ENCODE data around the gene VSIR. TPM values are rescaled to one million over a fixed set of nuclear protein-coding genes. Genes with fewer than 3 reads are reported as not detected.
A peak's percentile ranks its signal among the peaks of the same experiment; 100 is the strongest.

Gene VSIR
- total RNA-seq, 2 donors from 2014 or later = 41.2 to 42.8 TPM

- DNase-seq = no peak
- Histone ChIP-seq H3K36me3 (no peaks in the 10 kb centered on the region), H3K9me3 (no peaks in the 10 kb centered on the region), H3K4me3 (no peak overlapping the region), H3K9ac (ENCODE audit: low read depth in 2 of 2, low read length in 2 of 2) (no peak overlapping the region), H3K27me3 (no peaks in the 10 kb centered on the region), H3K27ac (no peak overlapping the region), H3K4me1 (peaks cover 31% of the 10 kb centered on the region)
- intact Hi-C loops (cut with DNase I) = no loop called here
- no peak for TF ChIP-seq CTCF (IDR thresholded peaks at IDR 0.05)
Measured at GRCh38 chr10:71763352-71764127, 9.8 kb downstream of the VSIR start.

GRCh38 chr10:71762324-71762723 lies 11.0 kb downstream of the VSIR start:
- H3K9me3 ChIP-seq = no peaks in the 10 kb centered on the region
- H3K36me3 ChIP-seq = no peaks in the 10 kb centered on the region
- no peak overlapping the region for H3K9ac ChIP-seq (ENCODE audit: low read depth in 2 of 2, low read length in 2 of 2)
- H3K27me3 ChIP-seq = no peaks in the 10 kb centered on the region
- H3K27ac ChIP-seq = no peak overlapping the region
- H3K4me1 ChIP-seq = peaks cover 19% of the 10 kb centered on the region
- no peak for TF ChIP-seq CTCF (IDR thresholded peaks at IDR 0.05)
- no peak for DNase-seq
- intact Hi-C loops (cut with DNase I) = no loop called here
- no peak overlapping the region for H3K4me3 ChIP-seq

- Histone ChIP-seq H3K9me3 (no peaks in the 10 kb centered on the region), H3K27ac (no peak overlapping the region), H3K4me3 (no peak overlapping the region), H3K27me3 (no peaks in the 10 kb centered on the region), H3K36me3 (no peaks in the 10 kb centered on the region), H3K9ac (ENCODE audit: low read depth in 2 of 2, low read length in 2 of 2) (no peak overlapping the region), H3K4me1 (peaks cover 12% of the 10 kb centered on the region)
- DNase-seq = no peak
- TF ChIP-seq CTCF (IDR thresholded peaks at IDR 0.05) = no peak
- intact Hi-C loops (cut with DNase I) = no loop called here
Measured at GRCh38 chr10:71761541-71762113, 11.7 kb downstream of the VSIR start.

GRCh38 chr10:71761105-71761511 lies 12.2 kb downstream of the VSIR start:
- peaks cover 7% of the 10 kb centered on the region for H3K4me1 ChIP-seq
- DNase-seq = no peak
- no peak overlapping the region for H3K9ac ChIP-seq (ENCODE audit: low read depth in 2 of 2, low read length in 2 of 2)
- no peak overlapping the region for H3K4me3 ChIP-seq
- no peaks in the 10 kb centered on the region for H3K36me3 ChIP-seq
- TF ChIP-seq CTCF (IDR thresholded peaks at IDR 0.05) = no peak
- no peaks in the 10 kb centered on the region for H3K27me3 ChIP-seq
- H3K9me3 ChIP-seq = no peaks in the 10 kb centered on the region
- H3K27ac ChIP-seq = no peak overlapping the region
- intact Hi-C loops (cut with DNase I) = no loop called here

GRCh38 chr10:71757399-71757922 lies 15.9 kb downstream of the VSIR start:
- peaks cover 8% of the 10 kb centered on the region for H3K4me1 ChIP-seq

More at GRCh38 chr10:71757399-71757922, 15.9 kb downstream of the VSIR start:
- no peaks in the 10 kb centered on the region for H3K9me3 ChIP-seq
- TF ChIP-seq CTCF (IDR thresholded peaks at IDR 0.05) = no peak
- no peak overlapping the region for H3K4me3 ChIP-seq
- intact Hi-C loops (cut with DNase I) = no loop called here
- peak overlapping the region; percentile 15 to 48 for H3K9ac ChIP-seq (ENCODE audit: low read depth in 2 of 2, low read length in 2 of 2)
- H3K27me3 ChIP-seq = no peaks in the 10 kb centered on the region
- DNase-seq = no peak
- no peaks in the 10 kb centered on the region for H3K36me3 ChIP-seq
- peak overlapping the region; percentile 43 for H3K27ac ChIP-seq

Measured in colonic mucosa (tissue), 4 donors.